VCaP (cell line): Measurements from ENCODE around the gene KAT7.

Source experiments
- H3K27ac ChIP-seq: fragments of 450-650 bp; 2 replicates; pipeline ENCODE4 v1.5.1; 2017
- CTCF ChIP-seq: fragments of 450-650 bp; conservative IDR thresholded peaks from 2 replicates; pipeline ENCODE4 v1.5.1; 2017; ENCODE audit warnings: mild to moderate bottlenecking, moderate library complexity

The KAT7 gene

DNA sequence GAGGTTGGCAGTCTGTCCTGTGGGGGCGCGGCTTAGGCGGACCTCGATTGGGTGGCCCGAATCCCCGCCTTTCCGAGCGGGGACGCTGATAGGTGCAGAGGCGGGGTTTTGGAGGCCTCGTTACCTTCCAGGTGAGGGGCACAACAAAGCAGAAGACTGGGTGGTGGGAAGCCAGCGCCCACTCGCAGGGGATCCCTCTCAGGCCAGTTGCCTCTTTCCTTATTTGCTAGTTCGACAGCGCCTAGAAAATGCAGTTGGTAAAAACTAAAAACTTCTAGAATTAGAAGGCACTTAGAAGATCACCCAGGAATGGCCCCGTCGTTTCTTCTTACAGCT, 730 bp downstream of the KAT7 start:
- peak overlapping the region; percentile 97 for H3K27ac ChIP-seq
- TF ChIP-seq CTCF = no peak

DNA sequence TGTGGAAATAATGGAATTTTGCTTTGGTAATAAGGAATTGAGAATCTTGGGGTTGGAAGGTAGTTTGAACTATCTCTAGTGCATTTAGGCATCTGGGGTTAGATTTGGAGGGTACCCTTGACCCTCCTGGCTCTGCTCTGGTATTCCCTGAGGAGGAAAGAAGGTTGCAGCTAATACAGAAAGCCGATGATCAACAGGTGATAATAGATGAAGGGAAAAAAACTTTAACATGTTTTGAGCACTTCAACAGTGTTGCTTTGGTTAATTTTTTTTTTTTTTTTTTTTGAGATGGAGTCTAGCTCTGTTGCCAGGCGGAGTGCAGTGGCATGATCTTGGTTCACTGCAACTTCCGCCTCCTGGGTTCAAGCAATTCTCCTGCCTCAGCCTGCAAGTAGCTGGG, 4.8 kb downstream of the KAT7 start:
- no peak for TF ChIP-seq CTCF

DNA sequence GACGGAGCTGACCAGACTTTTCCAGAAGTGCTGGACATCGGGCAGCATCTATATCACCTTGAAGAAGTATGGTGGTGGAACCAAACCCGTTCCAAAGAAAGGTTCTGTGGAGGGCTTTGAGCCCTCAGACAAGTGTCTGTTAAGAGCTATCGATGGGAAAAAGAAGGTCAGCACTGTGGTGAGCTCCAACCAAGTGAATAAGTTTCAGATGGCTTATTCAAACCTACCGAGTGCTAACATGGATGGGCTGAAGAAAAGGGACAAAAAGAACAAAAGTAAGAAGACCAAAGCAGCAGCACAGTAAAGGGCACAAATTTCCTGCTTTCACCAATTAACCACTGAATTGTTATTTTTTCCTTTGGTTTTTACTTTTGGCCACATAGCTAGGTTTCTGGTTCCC, 6.9 kb downstream of the KAT7 start:
- no peak for TF ChIP-seq CTCF
- no peak overlapping the region for H3K27ac ChIP-seq

More for the DNA sequence above, 4.8 kb downstream of the KAT7 start:
- H3K27ac ChIP-seq = no peak overlapping the region

DNA sequence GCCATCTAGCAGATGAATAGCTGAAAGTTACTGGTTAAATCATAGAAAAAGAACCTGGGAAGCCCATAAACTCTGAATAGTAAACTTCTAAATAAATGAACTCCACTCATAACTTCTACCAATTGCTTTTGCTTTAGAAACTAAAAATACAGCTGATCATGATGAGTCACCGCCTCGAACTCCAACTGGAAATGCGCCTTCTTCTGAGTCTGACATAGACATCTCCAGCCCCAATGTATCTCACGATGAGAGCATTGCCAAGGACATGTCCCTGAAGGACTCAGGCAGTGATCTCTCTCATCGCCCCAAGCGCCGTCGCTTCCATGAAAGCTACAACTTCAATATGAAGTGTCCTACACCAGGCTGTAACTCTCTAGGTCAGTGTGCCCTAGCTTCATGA, 9.7 kb downstream of the KAT7 start:
- TF ChIP-seq CTCF = no peak
- H3K27ac ChIP-seq = no peak overlapping the region

DNA sequence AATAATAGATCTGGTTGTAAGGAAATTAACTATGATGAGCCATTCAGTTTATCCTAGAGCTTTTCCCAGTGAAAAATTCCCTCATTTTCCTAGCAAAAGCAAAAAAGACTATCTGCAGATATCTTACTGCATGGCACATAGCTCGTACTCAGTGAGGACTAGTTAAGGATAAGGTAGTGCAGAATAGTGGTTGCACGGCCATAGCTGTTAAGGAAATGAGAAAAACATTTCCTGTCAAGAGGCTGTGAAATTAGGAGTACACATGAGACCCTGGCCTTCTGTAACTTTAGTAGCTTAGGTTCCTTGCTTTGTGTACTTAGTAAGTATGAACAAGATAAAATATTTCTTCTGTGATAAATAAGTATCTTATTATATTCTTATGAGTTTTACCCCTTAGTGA, 10.3 kb downstream of the KAT7 start:
- H3K27ac ChIP-seq = no peak overlapping the region
- no peak for TF ChIP-seq CTCF

GRCh38 chr17:49809056-49809455, 20.6 kb downstream of the KAT7 start:
- H3K27ac ChIP-seq = peak overlapping the region; percentile 33
- no peak for TF ChIP-seq CTCF

- H3K27ac ChIP-seq = peak overlapping the region; percentile 96
- TF ChIP-seq CTCF = no peak
Observed at GRCh38 chr17:49814781-49815529, 26.5 kb downstream of the KAT7 start.
